ENCODE data around the gene ADAMTS15. TPM values are rescaled to one million over a fixed set of nuclear protein-coding genes. Genes with fewer than 3 reads are reported as not detected.

ADAMTS15 gene
- total RNA-seq, 1 donor from 2014 or later, result 9.9 TPM

GRCh38 chr11:130467116-130467900 lies 18.9 kb downstream of the ADAMTS15 start:
- no peak for DNase-seq (ENCODE audit: low spot score in 2 of 2, unreplicated experiment in 2 of 2)
- H3K4me1 Mint-ChIP-seq, result peaks cover 5% of the 10 kb centered on the region
- H3K27ac Mint-ChIP-seq, result no peak overlapping the region
- no peak overlapping the region for H3K4me3 Mint-ChIP-seq
- peaks cover 22% of the 10 kb centered on the region for H3K36me3 Mint-ChIP-seq
- no peaks in the 10 kb centered on the region for H3K27me3 Mint-ChIP-seq (ENCODE audit: low read depth)
- H3K9me3 Mint-ChIP-seq, result no peaks in the 10 kb centered on the region
- no peak for TF ChIP-seq CTCF (IDR thresholded peaks at IDR 0.05; ENCODE audit: unreplicated experiment)

- no peak for DNase-seq (ENCODE audit: low spot score in 2 of 2, unreplicated experiment in 2 of 2)
- Mint-ChIP-seq H3K27ac (no peak overlapping the region), H3K4me1 (peaks cover 5% of the 10 kb centered on the region), H3K36me3 (peaks cover 17% of the 10 kb centered on the region), H3K4me3 (no peak overlapping the region), H3K27me3 (ENCODE audit: low read depth) (no peaks in the 10 kb centered on the region), H3K9me3 (no peaks in the 10 kb centered on the region)
- no peak for TF ChIP-seq CTCF (IDR thresholded peaks at IDR 0.05; ENCODE audit: unreplicated experiment)
These were observed 20.7 kb downstream of the ADAMTS15 start for GRCh38 chr11:130469181-130469580.

GRCh38 chr11:130470832-130471706 lies 22.6 kb downstream of the ADAMTS15 start:
- no peak for TF ChIP-seq CTCF (IDR thresholded peaks at IDR 0.05; ENCODE audit: unreplicated experiment)
- H3K4me1 Mint-ChIP-seq, result peaks cover 5% of the 10 kb centered on the region
- H3K4me3 Mint-ChIP-seq, result no peak overlapping the region
- no peak for DNase-seq (ENCODE audit: low spot score in 2 of 2, unreplicated experiment in 2 of 2)
- H3K36me3 Mint-ChIP-seq, result peaks cover 13% of the 10 kb centered on the region
- H3K9me3 Mint-ChIP-seq, result no peaks in the 10 kb centered on the region
- no peak overlapping the region for H3K27ac Mint-ChIP-seq
- no peaks in the 10 kb centered on the region for H3K27me3 Mint-ChIP-seq (ENCODE audit: low read depth)

GRCh38 chr11:130471731-130472433 lies 23.4 kb downstream of the ADAMTS15 start:
- H3K36me3 Mint-ChIP-seq, result peaks cover 13% of the 10 kb centered on the region
- no peaks in the 10 kb centered on the region for H3K27me3 Mint-ChIP-seq (ENCODE audit: low read depth)
- DNase-seq (ENCODE audit: low spot score in 2 of 2, unreplicated experiment in 2 of 2), result no peak
- H3K4me1 Mint-ChIP-seq, result peaks cover 9% of the 10 kb centered on the region
- H3K4me3 Mint-ChIP-seq, result no peak overlapping the region
- H3K27ac Mint-ChIP-seq, result no peak overlapping the region
- H3K9me3 Mint-ChIP-seq, result no peaks in the 10 kb centered on the region
- no peak for TF ChIP-seq CTCF (IDR thresholded peaks at IDR 0.05; ENCODE audit: unreplicated experiment)

GRCh38 chr11:130472434-130472961 lies 24.1 kb downstream of the ADAMTS15 start:
- Mint-ChIP-seq H3K4me1 (peaks cover 9% of the 10 kb centered on the region), H3K36me3 (peaks cover 13% of the 10 kb centered on the region), H3K4me3 (no peak overlapping the region), H3K9me3 (no peaks in the 10 kb centered on the region), H3K27me3 (ENCODE audit: low read depth) (no peaks in the 10 kb centered on the region), H3K27ac (no peak overlapping the region)
- no peak for DNase-seq (ENCODE audit: low spot score in 2 of 2, unreplicated experiment in 2 of 2)
- TF ChIP-seq CTCF (IDR thresholded peaks at IDR 0.05; ENCODE audit: unreplicated experiment), result no peak

All from mesothelial cell of epicardium (in vitro differentiated cells).